Subcutaneous adipose tissue (tissue), 4 donors: Measurements from ENCODE around the gene DYRK1A. TPM values are rescaled to one million over a fixed set of nuclear protein-coding genes. Genes with fewer than 3 reads are reported as not detected.

ENCODE experiments used
- CTCF ChIP-seq: fragments of 450-650 bp; IDR thresholded peaks from one replicate; pipeline ENCODE4 v1.5.1; 2016; ENCODE audit warnings: low read depth, mild to moderate bottlenecking, control low read depth, antibody characterized with exemption, moderate library complexity
- total RNA-seq, 4 donors: library from RNA; depleted of rRNA; stranded (reverse); fragments of >200 nt; gene quantifications; one replicate each; pipeline ENCODE4 v1.1.0, GENCODE V29; 2016

The DYRK1A gene
- total RNA-seq, 4 donors from 2014 or later: 52.4 to 77.2 (median 68.8) TPM

GRCh38 chr21:37516998-37517397 is 150.4 kb downstream of the DYRK1A start:
- no peak for TF ChIP-seq CTCF

GRCh38 chr21:37520801-37521200 is 154.2 kb downstream of the DYRK1A start:
- TF ChIP-seq CTCF: no peak

GRCh38 chr21:37521658-37522057 is 155.1 kb downstream of the DYRK1A start:
- TF ChIP-seq CTCF: no peak

- no peak for TF ChIP-seq CTCF
Measured at GRCh38 chr21:37522641-37523295, 156.2 kb downstream of the DYRK1A start.

GRCh38 chr21:37525810-37526209 is 159.2 kb downstream of the DYRK1A start:
- TF ChIP-seq CTCF: no peak

GRCh38 chr21:37527103-37527502 is 160.5 kb downstream of the DYRK1A start:
- no peak for TF ChIP-seq CTCF

GRCh38 chr21:37527716-37528115 is 161.1 kb downstream of the DYRK1A start:
- no peak for TF ChIP-seq CTCF
